Osteoblast (primary cell): ENCODE measurements around the gene KCNC1. TPM values are rescaled to one million over a fixed set of nuclear protein-coding genes. Genes with fewer than 3 reads are reported as not detected.

Source experiments
- DNase-seq: peaks from one replicate; pipeline ENCODE4 v3.0.0; 2011; ENCODE audit warnings: low spot score, mixed read lengths; ENCODE audit not compliant: insufficient read length; ENCODE audit errors: missing footprints
- H2AFZ ChIP-seq: 2 replicates; pipeline ENCODE4 v1.6.0; 2011; ENCODE audit warnings: mild to moderate bottlenecking, low read length
- H3K27ac ChIP-seq: 2 replicates; pipeline ENCODE4 v1.5.1; 2011; ENCODE audit warnings: mild to moderate bottlenecking, low read depth, low read length, moderate library complexity
- H3K27me3 ChIP-seq: 2 replicates; pipeline ENCODE4 v1.6.0; 2012; ENCODE audit warnings: mild to moderate bottlenecking, control low read depth, inconsistent platforms, low read length, moderate library complexity; ENCODE audit not compliant: insufficient read depth
- H3K36me3 ChIP-seq: 2 replicates; pipeline ENCODE4 v1.5.1; 2011; ENCODE audit warnings: mild to moderate bottlenecking, low read length, control low read depth, moderate library complexity; ENCODE audit not compliant: insufficient read depth
- H3K4me1 ChIP-seq: 2 replicates; pipeline ENCODE4 v1.5.1; 2011; ENCODE audit warnings: mild to moderate bottlenecking, low read length, control low read depth, moderate library complexity; ENCODE audit not compliant: insufficient read depth
- H3K4me2 ChIP-seq: 2 replicates; pipeline ENCODE4 v1.6.0; 2011; ENCODE audit warnings: mild to moderate bottlenecking, low read length; ENCODE audit not compliant: insufficient read depth
- H3K4me3 ChIP-seq: fragments of 200-600 bp; sonication (generic); 3 replicates; pipeline ENCODE4 v1.5.1; 2012; ENCODE audit warnings: mild to moderate bottlenecking, low read length, inconsistent platforms; ENCODE audit not compliant: insufficient read depth
- H3K79me2 ChIP-seq: 2 replicates; pipeline ENCODE4 v1.6.0; 2012; ENCODE audit warnings: mild to moderate bottlenecking, low read length, control low read depth, inconsistent platforms; ENCODE audit not compliant: insufficient read depth
- H3K9me3 ChIP-seq: 2 replicates; pipeline ENCODE4 v1.5.1; 2011; ENCODE audit warnings: low read depth, low read length, control low read depth
- H4K20me1 ChIP-seq: 2 replicates; pipeline ENCODE4 v1.6.0; 2012; ENCODE audit warnings: mild to moderate bottlenecking, low read length, control low read depth; ENCODE audit not compliant: insufficient read depth
- total RNA-seq: library from RNA; depleted of rRNA; stranded (reverse); fragments of >200 nt; gene quantifications from 2 replicates; pipeline ENCODE4 v1.2.3, GENCODE V29; 2012
- TF ChIP-seq, protein P1 (sequence below): IDR thresholded peaks from 2 replicates; pipeline ENCODE4 v1.5.1; 2011; ENCODE audit warnings: mild to moderate bottlenecking, low read depth, low read length, moderate library complexity; ENCODE audit errors: extremely low read depth

Gene KCNC1
- total RNA-seq, 1 donor = under 0.01 TPM

DNA sequence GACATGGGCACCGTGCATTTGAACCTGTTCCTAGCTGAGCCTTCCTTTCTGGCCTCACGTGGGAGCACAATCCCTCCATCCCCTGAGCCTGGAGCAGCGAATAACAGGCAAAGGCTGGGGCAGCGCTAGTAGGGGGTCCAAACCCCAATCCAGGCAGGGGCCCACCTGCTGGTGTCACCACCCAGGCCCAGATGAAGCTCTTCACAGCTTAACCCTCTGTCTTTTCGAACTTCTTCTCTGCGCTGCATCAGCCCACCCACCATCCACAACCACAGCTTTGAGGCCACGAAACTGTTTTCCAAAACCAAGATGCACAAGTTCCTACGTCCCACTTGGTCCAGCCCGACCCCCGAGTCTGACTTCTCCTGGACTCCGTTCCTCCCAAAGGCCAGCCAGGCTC is 11.5 kb downstream of the KCNC1 start:
- H4K20me1 ChIP-seq = no peaks in the 10 kb centered on the region
- no peak overlapping the region for H3K4me3 ChIP-seq
- no peaks in the 10 kb centered on the region for H3K9me3 ChIP-seq
- peaks cover 6% of the 10 kb centered on the region for H3K4me1 ChIP-seq
- H3K36me3 ChIP-seq = no peaks in the 10 kb centered on the region
- H3K79me2 ChIP-seq = no peaks in the 10 kb centered on the region
- H3K27ac ChIP-seq = no peak overlapping the region
- no peak overlapping the region for H2AFZ ChIP-seq
- no peak for DNase-seq
- peaks cover 11% of the 10 kb centered on the region for H3K27me3 ChIP-seq
- no peak overlapping the region for H3K4me2 ChIP-seq
- TF ChIP-seq, protein P1, sequence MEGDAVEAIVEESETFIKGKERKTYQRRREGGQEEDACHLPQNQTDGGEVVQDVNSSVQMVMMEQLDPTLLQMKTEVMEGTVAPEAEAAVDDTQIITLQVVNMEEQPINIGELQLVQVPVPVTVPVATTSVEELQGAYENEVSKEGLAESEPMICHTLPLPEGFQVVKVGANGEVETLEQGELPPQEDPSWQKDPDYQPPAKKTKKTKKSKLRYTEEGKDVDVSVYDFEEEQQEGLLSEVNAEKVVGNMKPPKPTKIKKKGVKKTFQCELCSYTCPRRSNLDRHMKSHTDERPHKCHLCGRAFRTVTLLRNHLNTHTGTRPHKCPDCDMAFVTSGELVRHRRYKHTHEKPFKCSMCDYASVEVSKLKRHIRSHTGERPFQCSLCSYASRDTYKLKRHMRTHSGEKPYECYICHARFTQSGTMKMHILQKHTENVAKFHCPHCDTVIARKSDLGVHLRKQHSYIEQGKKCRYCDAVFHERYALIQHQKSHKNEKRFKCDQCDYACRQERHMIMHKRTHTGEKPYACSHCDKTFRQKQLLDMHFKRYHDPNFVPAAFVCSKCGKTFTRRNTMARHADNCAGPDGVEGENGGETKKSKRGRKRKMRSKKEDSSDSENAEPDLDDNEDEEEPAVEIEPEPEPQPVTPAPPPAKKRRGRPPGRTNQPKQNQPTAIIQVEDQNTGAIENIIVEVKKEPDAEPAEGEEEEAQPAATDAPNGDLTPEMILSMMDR = no peak

DNA sequence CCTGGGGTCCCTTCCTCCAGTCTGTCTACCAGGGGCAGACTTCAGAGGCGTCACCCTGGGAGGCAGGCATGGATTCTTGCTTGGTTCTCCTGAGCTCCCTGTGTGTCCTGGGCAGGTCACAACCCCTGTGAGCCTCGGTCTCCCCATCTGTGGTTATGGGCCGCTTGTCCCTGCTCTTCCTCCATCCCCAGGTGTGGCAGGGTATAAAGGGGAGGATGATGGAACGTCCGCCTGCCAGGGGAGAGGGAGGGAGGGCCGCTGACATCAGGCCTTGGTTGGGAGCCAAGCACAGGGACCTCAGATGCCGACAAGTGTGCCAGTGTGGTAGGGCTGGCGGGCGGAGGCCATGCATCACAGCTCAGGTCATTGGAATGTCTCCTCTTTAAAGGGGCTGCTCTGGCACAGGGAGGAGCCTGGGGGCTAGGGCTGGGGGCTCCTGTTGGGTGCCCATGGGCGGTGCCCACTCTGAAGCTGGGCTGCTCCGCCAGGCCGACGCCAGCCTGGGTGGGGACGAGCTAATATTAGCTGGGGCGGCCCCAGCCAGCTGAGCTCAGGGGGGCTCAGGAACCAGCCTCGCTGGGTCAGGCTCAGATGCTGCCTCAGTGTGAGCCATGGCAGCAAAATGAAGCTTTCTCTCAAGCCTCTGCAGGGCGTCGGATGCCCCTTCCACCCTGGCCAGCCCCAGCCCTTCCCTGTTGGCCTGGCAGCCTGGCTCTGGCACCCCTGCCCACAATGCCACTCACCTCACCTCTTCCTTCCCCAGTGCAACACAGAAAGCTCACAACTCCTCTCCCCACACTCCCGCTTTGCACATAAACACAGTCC is 12.8 kb downstream of the KCNC1 start:
- H3K79me2 ChIP-seq = no peaks in the 10 kb centered on the region
- peaks cover 6% of the 10 kb centered on the region for H3K4me1 ChIP-seq
- TF ChIP-seq, protein P1 = no peak
- no peak overlapping the region for H2AFZ ChIP-seq
- H3K4me3 ChIP-seq = no peak overlapping the region
- no peaks in the 10 kb centered on the region for H3K9me3 ChIP-seq
- peak; percentile 54 for DNase-seq
- H3K36me3 ChIP-seq = no peaks in the 10 kb centered on the region
- H3K27me3 ChIP-seq = peaks cover 11% of the 10 kb centered on the region
- no peak overlapping the region for H3K4me2 ChIP-seq
- H3K27ac ChIP-seq = no peak overlapping the region
- H4K20me1 ChIP-seq = no peaks in the 10 kb centered on the region

DNA sequence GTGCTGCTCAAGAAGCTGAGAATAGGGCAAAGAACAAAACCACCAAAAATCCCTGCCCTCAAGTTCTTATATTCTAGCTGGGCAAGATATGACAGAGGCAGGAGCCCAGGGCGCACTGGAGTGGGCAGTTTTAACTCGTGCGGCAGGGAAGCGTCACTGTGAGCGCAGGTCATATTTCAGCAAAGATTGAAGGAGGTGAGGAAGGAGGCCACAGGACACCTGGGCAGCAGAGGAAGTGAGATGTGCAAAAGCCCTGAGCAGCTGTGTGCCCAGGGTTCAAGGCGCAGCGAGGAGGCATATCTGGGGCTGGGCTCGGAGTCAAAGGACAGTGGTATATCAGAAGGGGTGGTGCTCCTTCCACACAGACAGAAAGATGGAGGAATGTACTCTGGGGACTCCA is 13.5 kb downstream of the KCNC1 start:
- Histone ChIP-seq H3K4me1 (peaks cover 6% of the 10 kb centered on the region), H3K27ac (no peak overlapping the region)
- TF ChIP-seq, protein P1 = no peak

More for the DNA sequence above, 13.5 kb downstream of the KCNC1 start:
- Histone ChIP-seq H3K79me2 (no peaks in the 10 kb centered on the region), H4K20me1 (no peaks in the 10 kb centered on the region), H3K4me2 (no peak overlapping the region), H3K9me3 (no peaks in the 10 kb centered on the region), H3K27me3 (peaks cover 11% of the 10 kb centered on the region), H3K36me3 (no peaks in the 10 kb centered on the region), H3K4me3 (no peak overlapping the region), H2AFZ (no peak overlapping the region)
- peak; percentile 62 for DNase-seq
